MM.1S (cell line): Measurements from ENCODE around the gene PES1.

Source experiments
- CTCF ChIP-seq: fragments of 300-600 bp; sonication (generic); IDR thresholded peaks from 2 replicates; pipeline ENCODE4 v1.5.1; 2016; ENCODE audit warnings: antibody characterized with exemption, low read length, mixed read lengths
- EZH2phosphoT487 ChIP-seq: fragments of 300-600 bp; sonication (generic); IDR thresholded peaks from 2 replicates; pipeline ENCODE4 v1.6.1; 2018; ENCODE audit warnings: antibody characterized with exemption, low read length

GRCh38 chr22:30604723-30605122, 13.0 kb upstream of the PES1 start:
- TF ChIP-seq CTCF (no peak), EZH2phosphoT487 (no peak)
